Upper lobe of left lung (tissue), 4 donors: ENCODE results near the gene IMP3.

Source experiments
- CTCF ChIP-seq, 6 experiments: fragments of 450-650 bp in 4 of 6; fragments of 200-600 bp in 2 of 6; sonication (generic) in 2 of 6; IDR thresholded peaks; one replicate each; pipeline ENCODE4 v1.5.1; 2016 to 2019; ENCODE audit warnings: antibody characterized with exemption in 6 of 6
- EP300 ChIP-seq, 4 donors: sonication (generic); formaldehyde crosslinking; IDR thresholded peaks; one replicate each; pipeline ENCODE4 v1.5.1; 2017; ENCODE audit warnings: antibody characterized with exemption in 4 of 4, control low read depth in 2 of 4
- POLR2A ChIP-seq, 4 donors: fragments of 450-650 bp; IDR thresholded peaks; one replicate each; pipeline ENCODE4 v1.5.1; 2016 to 2017; ENCODE audit warnings: antibody characterized with exemption in 4 of 4, mild to moderate bottlenecking in 2 of 4

GRCh38 chr15:75655931-75656330 lies 15.9 kb upstream of the IMP3 start:
- TF ChIP-seq CTCF (IDR thresholded peaks at IDR 0.05) (no peak), EP300 (IDR thresholded peaks at IDR 0.05) (no peak), POLR2A (IDR thresholded peaks at IDR 0.05) (no peak)
